ENCODE measurements around the gene IFITM1.

IFITM1 gene

GRCh38 chr11:359181-359714 is 45.4 kb downstream of the IFITM1 start:
- TF ChIP-seq EP300 (IDR thresholded peaks at IDR 0.05; ENCODE audit: borderline replicate concordance) = no peak
- no peak for TF ChIP-seq EGR1 (IDR thresholded peaks at IDR 0.05)
- TF ChIP-seq FOXM1 (IDR thresholded peaks at IDR 0.05; ENCODE audit: borderline replicate concordance, low read depth) = no peak
- no peak for TF ChIP-seq NFIC (IDR thresholded peaks at IDR 0.05)
- TF ChIP-seq CREB1 (IDR thresholded peaks at IDR 0.05; ENCODE audit: low read depth) = no peak
- TF ChIP-seq TEAD4 (IDR thresholded peaks at IDR 0.05) = no peak
- no peak for TF ChIP-seq TAF1 (IDR thresholded peaks at IDR 0.05; ENCODE audit: low read depth)
- no peak for TF ChIP-seq RAD21 (IDR thresholded peaks at IDR 0.05; ENCODE audit: low read depth)
- no peak for TF ChIP-seq CEBPB (IDR thresholded peaks at IDR 0.05)
- no peak for TF ChIP-seq YY1 (IDR thresholded peaks at IDR 0.05; ENCODE audit: low read depth)

GRCh38 chr11:360326-361280 is 46.8 kb downstream of the IFITM1 start:
- TF ChIP-seq CREB1 (IDR thresholded peaks at IDR 0.05; ENCODE audit: low read depth) (no peak), USF1 (IDR thresholded peaks at IDR 0.05) (no peak), NFIC (IDR thresholded peaks at IDR 0.05) (no peak), ZBTB7A (IDR thresholded peaks at IDR 0.05; ENCODE audit: low read depth) (no peak), TCF12 (IDR thresholded peaks at IDR 0.05; ENCODE audit: low read depth) (no peak), TEAD4 (IDR thresholded peaks at IDR 0.05) (no peak), YY1 (IDR thresholded peaks at IDR 0.05; ENCODE audit: low read depth) (no peak), CEBPB (IDR thresholded peaks at IDR 0.05) (no peak), FOXM1 (IDR thresholded peaks at IDR 0.05; ENCODE audit: borderline replicate concordance, low read depth) (no peak), EP300 (IDR thresholded peaks at IDR 0.05; ENCODE audit: borderline replicate concordance) (no peak), TAF1 (IDR thresholded peaks at IDR 0.05; ENCODE audit: low read depth) (no peak), EGR1 (IDR thresholded peaks at IDR 0.05) (no peak), RAD21 (IDR thresholded peaks at IDR 0.05; ENCODE audit: low read depth) (no peak)
- TF ChIP-seq, protein P1, sequence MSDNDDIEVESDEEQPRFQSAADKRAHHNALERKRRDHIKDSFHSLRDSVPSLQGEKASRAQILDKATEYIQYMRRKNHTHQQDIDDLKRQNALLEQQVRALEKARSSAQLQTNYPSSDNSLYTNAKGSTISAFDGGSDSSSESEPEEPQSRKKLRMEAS (IDR thresholded peaks at IDR 0.05) = no peak
- TF ChIP-seq, protein P2, sequence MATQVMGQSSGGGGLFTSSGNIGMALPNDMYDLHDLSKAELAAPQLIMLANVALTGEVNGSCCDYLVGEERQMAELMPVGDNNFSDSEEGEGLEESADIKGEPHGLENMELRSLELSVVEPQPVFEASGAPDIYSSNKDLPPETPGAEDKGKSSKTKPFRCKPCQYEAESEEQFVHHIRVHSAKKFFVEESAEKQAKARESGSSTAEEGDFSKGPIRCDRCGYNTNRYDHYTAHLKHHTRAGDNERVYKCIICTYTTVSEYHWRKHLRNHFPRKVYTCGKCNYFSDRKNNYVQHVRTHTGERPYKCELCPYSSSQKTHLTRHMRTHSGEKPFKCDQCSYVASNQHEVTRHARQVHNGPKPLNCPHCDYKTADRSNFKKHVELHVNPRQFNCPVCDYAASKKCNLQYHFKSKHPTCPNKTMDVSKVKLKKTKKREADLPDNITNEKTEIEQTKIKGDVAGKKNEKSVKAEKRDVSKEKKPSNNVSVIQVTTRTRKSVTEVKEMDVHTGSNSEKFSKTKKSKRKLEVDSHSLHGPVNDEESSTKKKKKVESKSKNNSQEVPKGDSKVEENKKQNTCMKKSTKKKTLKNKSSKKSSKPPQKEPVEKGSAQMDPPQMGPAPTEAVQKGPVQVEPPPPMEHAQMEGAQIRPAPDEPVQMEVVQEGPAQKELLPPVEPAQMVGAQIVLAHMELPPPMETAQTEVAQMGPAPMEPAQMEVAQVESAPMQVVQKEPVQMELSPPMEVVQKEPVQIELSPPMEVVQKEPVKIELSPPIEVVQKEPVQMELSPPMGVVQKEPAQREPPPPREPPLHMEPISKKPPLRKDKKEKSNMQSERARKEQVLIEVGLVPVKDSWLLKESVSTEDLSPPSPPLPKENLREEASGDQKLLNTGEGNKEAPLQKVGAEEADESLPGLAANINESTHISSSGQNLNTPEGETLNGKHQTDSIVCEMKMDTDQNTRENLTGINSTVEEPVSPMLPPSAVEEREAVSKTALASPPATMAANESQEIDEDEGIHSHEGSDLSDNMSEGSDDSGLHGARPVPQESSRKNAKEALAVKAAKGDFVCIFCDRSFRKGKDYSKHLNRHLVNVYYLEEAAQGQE (IDR thresholded peaks at IDR 0.05; ENCODE audit: low read depth) = no peak

DNA sequence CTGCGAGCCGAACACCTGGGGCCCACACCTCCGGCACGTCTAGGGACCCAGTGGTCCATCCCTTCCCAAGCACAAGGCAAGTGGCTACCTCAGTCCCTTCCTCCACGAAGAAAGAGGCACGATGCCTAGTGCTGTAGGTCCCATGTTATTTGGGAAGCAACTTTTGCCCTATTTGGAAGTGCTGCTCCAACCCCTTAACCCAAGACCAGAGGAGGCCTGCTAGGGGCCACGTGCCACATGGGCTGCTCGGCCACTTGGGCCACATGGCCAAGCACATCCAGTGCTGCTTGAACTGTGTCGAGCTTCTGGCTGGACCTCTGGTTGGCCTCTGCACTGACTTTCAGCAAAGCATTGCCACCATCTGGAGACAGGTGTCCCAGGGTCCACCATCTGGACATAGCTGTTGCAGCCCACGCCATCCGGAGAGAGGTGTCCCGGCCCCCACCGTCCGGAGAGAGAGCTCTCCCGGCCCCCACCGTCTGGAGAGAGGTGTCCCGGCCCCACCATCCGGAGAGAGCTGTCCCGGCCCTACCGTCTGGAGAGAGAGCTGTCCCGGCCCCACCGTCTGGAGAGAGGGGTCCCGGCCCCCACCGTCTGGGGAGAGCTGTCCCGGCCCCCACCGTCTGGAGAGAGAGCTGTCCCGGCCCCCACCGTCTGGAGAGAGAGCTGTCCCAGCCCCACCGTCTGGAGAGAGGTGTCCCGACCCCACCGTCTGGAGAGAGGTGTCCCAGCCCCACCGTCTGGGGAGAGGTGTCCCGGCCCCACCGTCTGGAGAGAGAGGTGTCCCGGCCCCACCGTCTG is 49.0 kb downstream of the IFITM1 start:
- TF ChIP-seq TAF1 (IDR thresholded peaks at IDR 0.05; ENCODE audit: low read depth) (no peak), RAD21 (IDR thresholded peaks at IDR 0.05; ENCODE audit: low read depth) (no peak), CEBPB (IDR thresholded peaks at IDR 0.05) (no peak), FOXM1 (IDR thresholded peaks at IDR 0.05; ENCODE audit: borderline replicate concordance, low read depth) (no peak), TCF12 (IDR thresholded peaks at IDR 0.05; ENCODE audit: low read depth) (no peak), CREB1 (IDR thresholded peaks at IDR 0.05; ENCODE audit: low read depth) (no peak), EP300 (IDR thresholded peaks at IDR 0.05; ENCODE audit: borderline replicate concordance) (no peak), EGR1 (IDR thresholded peaks at IDR 0.05) (no peak), TEAD4 (IDR thresholded peaks at IDR 0.05) (no peak), ZBTB7A (IDR thresholded peaks at IDR 0.05; ENCODE audit: low read depth) (no peak)
- TF ChIP-seq, protein P1 (IDR thresholded peaks at IDR 0.05) = no peak
- TF ChIP-seq, protein P2 (IDR thresholded peaks at IDR 0.05; ENCODE audit: low read depth) = no peak

DNA sequence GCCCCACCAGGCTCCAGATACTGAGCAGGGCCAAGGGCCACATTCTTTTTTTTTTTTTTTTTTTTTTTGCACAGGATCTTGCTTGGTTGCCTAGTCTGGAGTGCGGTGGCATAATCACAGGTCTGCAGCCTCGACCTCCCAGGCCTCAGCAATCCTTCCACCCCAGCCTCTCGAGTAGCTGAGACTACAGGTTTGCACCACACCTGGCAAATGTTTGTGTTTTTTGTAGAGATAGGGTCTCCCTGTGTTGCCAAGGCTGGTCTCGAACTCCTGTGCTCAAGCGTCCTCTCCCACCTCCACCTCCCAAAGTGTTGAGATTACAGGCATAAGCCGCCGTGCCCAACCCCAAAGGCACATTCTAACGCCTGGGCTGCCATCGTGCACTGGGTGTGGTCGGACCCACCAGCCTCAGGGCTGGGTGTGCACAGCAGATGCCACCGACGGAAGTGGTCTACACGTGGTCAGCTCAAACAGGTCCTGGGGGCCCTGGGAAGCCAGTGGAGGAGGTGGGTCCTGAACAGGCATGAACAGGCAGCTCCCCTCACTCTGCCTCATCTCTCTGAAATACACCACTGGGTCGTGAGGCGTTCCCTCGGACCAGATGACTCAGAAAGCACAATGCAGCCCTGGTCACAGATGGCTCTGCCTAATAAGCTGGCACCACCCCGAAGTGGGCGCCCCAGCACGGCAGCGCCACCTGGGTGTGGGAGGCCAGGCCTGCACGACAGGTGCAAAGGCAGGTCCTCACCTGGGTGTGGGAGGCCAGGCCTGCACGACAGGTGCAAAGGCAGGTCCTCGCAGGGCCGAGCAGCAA is 50.3 kb downstream of the IFITM1 start:
- TF ChIP-seq YY1 (IDR thresholded peaks at IDR 0.05; ENCODE audit: low read depth) = 0 out of 2 replicates have a peak, but pooled peaks have one; percentile 58
- no peak for TF ChIP-seq USF1 (IDR thresholded peaks at IDR 0.05)
- TF ChIP-seq, protein P1 (IDR thresholded peaks at IDR 0.05) = peak; percentile 42; the same call in 1 of the 2 replicates
- peak; percentile 60 for TF ChIP-seq RAD21 (IDR thresholded peaks at IDR 0.05; ENCODE audit: low read depth)
- TF ChIP-seq EP300 (IDR thresholded peaks at IDR 0.05; ENCODE audit: borderline replicate concordance) = no peak
- TF ChIP-seq TCF12 (IDR thresholded peaks at IDR 0.05; ENCODE audit: low read depth) = peak; percentile 51; the same call in 1 of the 2 replicates

All from Ishikawa (cell line).